GM18520 (cell line): ENCODE data around the gene CRHR2.
"Not testable (repeated sequence)": the region's sequence is repeated elsewhere in the genome, so short reads cannot be mapped to it uniquely, and the experiment has no call there.

Source experiments
- ATAC-seq: cut with Tn5 transposase; IDR thresholded peaks from one replicate; pipeline ENCODE4 v1.9.1; 2021; ENCODE audit not compliant: unreplicated experiment

Gene CRHR2

GRCh38 chr7:30656006-30656957 lies 26.0 kb downstream of the CRHR2 start:
- no peak for ATAC-seq

DNA sequence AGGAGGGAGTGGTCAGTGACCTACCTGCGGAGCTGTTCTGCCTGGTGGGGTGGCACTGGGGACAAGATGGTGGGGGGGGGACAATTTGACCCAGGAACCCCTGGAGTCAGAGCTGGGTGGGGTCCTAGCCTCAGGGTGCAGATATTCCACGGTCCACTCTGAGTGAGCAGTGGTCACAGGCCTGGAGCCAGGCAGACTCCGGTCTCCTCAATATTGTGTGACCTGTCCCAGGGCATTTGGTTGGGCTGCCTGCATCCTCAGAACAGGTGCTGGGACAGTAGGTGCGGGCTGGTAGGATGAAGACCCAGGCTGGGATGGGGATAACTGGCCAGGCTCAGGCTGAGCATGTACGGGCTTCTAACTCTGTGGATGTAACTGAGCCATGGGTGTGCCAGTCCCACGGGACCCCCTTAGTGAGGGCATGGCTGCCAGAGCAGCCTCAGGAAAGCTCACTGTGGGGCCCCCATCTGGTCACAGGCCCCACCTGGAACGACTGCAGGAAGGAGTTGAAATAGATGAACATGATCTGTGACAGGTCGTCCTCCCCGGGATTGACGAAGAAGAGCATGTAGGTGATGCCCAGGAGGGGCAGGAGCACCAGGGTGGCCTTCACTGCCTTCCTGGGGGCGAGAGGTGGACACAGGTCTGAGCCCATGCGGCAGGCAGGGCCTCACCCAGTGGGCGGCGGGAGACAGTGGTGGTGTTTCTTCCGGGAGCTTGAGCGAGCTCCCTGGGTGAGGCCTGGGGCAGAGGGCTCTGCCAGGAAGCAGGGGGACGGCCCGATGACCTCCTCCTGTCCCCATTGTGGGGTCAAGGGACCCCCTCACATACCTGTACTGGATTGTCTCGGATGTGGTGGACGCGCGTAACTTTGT lies 26.9 kb downstream of the CRHR2 start:
- ATAC-seq, result no peak

GRCh38 chr7:30654296-30655090 lies 27.8 kb downstream of the CRHR2 start:
- ATAC-seq, result no peak

GRCh38 chr7:30652698-30653641 lies 29.3 kb downstream of the CRHR2 start:
- no peak for ATAC-seq

DNA sequence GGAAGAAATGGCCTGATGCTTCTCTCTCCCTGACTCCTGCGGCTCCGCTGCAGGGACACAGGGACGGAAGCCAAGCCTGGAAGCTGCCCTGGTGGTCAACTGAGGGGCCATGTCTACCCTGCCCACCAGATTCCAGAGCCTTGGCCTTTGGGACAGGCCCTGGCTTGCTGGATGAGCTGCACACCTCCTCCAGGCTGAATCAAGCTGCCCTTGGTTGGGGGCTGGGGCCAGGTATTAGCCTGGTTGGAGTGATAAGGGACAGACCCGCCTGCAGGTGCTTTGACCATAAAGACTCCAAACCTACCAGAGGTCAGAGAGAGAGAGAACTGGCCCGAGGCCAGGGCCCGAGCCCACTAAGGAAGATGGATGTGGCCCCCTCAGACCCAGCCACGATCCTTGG lies 30.1 kb downstream of the CRHR2 start:
- no peak for ATAC-seq

- ATAC-seq, result no peak
These were observed 31.8 kb downstream of the CRHR2 start for GRCh38 chr7:30650421-30650808.

DNA sequence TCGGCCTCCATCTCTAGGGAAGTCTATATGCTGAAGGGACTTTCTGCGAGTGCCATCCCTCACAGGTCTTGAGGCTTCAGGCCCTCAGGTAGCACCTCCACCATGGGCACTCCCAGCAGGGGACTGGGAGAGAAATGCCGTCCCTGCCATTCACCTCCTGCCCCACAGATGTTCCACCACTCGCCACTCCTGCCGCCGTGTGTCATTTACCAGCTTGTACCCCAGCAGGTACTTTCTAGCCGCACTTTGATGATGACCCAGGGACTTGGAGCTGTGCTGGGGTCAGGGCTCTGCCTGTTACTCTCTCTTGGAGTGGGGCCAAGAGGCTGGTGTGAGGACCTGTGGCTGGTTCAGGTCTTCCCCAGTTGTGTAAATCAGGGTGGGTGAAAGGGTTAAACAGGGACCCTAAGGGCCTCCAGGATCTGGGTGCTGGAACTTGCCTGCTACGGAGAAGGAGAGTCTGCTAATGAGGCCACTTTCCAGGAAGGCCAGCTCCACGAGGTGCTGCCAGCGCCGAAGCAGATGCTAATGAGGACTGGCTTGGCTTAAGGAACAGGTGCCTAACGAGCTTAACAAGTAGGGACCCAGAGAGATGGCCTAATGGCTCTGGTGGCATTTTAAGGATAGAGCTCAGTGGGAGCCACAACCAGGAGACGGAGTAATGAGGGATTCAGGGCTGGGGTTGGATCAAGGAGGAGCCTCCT lies 32.4 kb downstream of the CRHR2 start:
- ATAC-seq, result no peak

GRCh38 chr7:30648744-30649540 lies 33.3 kb downstream of the CRHR2 start:
- no peak for ATAC-seq

- ATAC-seq, result no peak
These were observed 34.5 kb downstream of the CRHR2 start for GRCh38 chr7:30647589-30648364.

- ATAC-seq, result no peak
These were observed 36.1 kb downstream of the CRHR2 start for GRCh38 chr7:30646154-30646553.

DNA sequence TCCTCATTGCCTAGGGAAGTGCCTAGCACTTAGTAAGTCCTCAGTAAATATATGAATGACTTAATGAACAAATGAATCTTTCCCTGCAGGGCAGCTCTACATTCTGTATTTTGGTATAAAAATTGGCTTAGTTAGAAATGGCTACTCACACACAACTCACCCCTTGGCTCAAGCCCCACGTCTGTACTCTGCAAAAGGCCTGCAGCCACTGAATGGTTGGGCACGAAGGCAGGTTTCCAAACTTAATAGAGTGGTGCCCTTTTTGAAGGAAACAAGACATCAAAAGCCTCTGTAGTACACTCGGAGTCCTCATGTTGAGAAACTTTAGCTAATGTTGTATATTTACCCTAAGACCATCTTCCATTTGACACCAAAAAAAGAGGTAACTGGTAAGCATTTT lies 36.6 kb downstream of the CRHR2 start:
- no peak for ATAC-seq

DNA sequence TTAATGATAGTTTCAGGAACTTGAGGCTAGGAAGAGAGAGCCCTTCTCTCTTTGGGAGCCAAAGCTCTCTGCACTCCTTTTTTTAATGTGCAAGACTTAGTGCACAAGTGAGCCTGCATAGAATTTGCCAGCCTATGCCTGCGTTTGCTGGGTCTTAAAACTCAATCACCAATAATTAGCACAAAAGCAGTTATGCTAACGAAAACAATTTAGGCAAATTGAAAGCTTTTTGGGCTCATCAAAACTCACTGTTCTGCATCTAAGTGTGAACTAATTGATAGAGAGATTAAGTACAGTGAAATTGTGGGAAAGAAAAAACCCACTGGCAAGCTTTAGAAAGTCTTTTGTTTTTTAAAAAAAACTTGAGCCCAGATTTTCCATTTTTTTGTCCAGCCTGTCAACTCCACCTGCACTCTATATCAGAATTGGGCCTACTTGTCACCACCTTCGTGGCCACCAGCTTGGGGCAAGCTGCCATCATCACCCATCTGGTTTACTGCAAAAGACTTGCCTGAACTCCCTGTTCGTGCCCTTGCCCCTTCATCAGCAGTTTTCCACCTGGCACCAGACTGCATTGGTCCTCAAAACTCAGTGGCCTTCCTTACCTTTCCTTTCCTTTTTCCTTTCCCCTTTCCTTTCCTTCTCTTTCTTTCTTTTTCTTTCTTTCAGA lies 37.8 kb downstream of the CRHR2 start:
- ATAC-seq, result no peak

GRCh38 chr7:30642789-30643188 lies 39.5 kb downstream of the CRHR2 start:
- no peak for ATAC-seq

- ATAC-seq, result not testable (repeated sequence)
These were observed 39.9 kb downstream of the CRHR2 start for GRCh38 chr7:30642322-30642721.

- no peak for ATAC-seq
These were observed 46.5 kb downstream of the CRHR2 start for GRCh38 chr7:30635798-30636197.

DNA sequence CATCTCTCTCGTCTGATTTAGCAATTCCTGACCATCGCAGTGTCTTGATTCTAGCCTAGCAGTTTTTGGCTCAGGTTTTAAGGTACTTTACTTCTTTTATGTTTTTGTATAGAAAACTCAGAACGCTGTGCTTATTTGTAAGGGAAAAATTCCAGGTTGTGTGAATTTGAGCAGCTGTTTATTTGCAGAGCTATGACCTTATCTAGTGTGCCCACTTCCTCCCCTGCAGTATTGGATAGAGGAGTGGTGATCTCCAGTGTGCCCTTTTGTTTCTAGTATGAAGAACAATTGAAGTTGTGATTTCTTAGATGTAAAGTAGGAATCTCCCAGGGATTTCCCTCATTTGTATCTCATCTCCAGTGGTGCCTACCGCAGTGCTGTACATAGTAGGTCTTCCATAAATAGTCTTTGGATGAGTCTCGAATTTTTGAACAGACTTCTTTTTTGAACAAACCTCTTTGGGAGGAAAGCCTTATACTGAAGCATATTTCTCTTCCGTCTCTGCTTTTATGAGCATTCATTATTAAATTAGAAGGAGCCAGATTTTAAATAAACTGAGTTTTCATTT lies 47.5 kb downstream of the CRHR2 start:
- no peak for ATAC-seq

GRCh38 chr7:30634193-30634626 lies 48.0 kb downstream of the CRHR2 start:
- ATAC-seq, result no peak
